OCI-LY3 (cell line): ENCODE results near the gene PPP2R5C.

Experiments
- H2AFZ ChIP-seq: fragments of 200-600, 300-600 bp; shearing (Covaris generic); 2 replicates; pipeline ENCODE4 v1.6.0; 2014; ENCODE audit warnings: antibody characterized with exemption, low read depth, low read length
- H3K27ac ChIP-seq: fragments of 200-600, 300-600 bp; sonication (generic); 2 replicates; pipeline ENCODE4 v1.5.1; 2014; ENCODE audit warnings: mild to moderate bottlenecking, low read length, moderate library complexity, mixed read lengths
- H3K27me3 ChIP-seq: fragments of 200-600, 300-600 bp; sonication (generic); 2 replicates; pipeline ENCODE4 v1.6.1; 2014; ENCODE audit warnings: low read depth, low read length, mixed read lengths
- H3K36me3 ChIP-seq: fragments of 200-600, 300-600 bp; sonication (generic); replicated peaks from 2 replicates; pipeline ENCODE3; 2014; ENCODE audit warnings: low read depth, low read length, mixed read lengths
- H3K4me1 ChIP-seq: fragments of 300-600, 200-600 bp; sonication (generic); 2 replicates; pipeline ENCODE4 v1.6.1; 2014; ENCODE audit warnings: low read length, mixed read lengths
- H3K4me2 ChIP-seq: fragments of 200-600, 300-600 bp; sonication (generic); 2 replicates; pipeline ENCODE4 v1.6.1; 2014; ENCODE audit warnings: low read length, mixed read lengths
- H3K4me3 ChIP-seq: fragments of 300-600, 200-600 bp; sonication (generic); 2 replicates; pipeline ENCODE4 v1.5.1; 2014; ENCODE audit warnings: antibody characterized with exemption, mild to moderate bottlenecking, low read length, moderate library complexity
- H3K79me2 ChIP-seq: fragments of 300-600, 200-600 bp; shearing (Covaris generic); 2 replicates; pipeline ENCODE4 v1.6.1; 2014; ENCODE audit warnings: mild to moderate bottlenecking, low read length, mixed read lengths
- H3K9ac ChIP-seq: fragments of 300-600, 200-600 bp; shearing (Covaris generic); 2 replicates; pipeline ENCODE4 v1.6.0; 2014; ENCODE audit warnings: mild to moderate bottlenecking, low read length, moderate library complexity
- H3K9me3 ChIP-seq: fragments of 200-600, 300-600 bp; shearing (Covaris generic); 2 replicates; pipeline ENCODE4 v1.6.1; 2014; ENCODE audit warnings: low read length, mixed read lengths; ENCODE audit not compliant: insufficient read depth
- H4K20me1 ChIP-seq: fragments of 200-600, 300-600 bp; sonication (generic); 2 replicates; pipeline ENCODE4 v1.6.1; 2016; ENCODE audit warnings: low read length, mixed read lengths; ENCODE audit not compliant: insufficient read depth
- EZH2phosphoT487 ChIP-seq: fragments of 200-600 bp; shearing (Covaris generic); IDR thresholded peaks from 2 replicates; pipeline ENCODE4 v1.6.1; 2018; ENCODE audit warnings: antibody characterized with exemption, mixed run types, low read depth
- TF ChIP-seq, protein P1 (sequence below): fragments of 200-600, 300-600 bp; sonication (generic); IDR thresholded peaks from 2 replicates; pipeline ENCODE4 v1.5.1; 2014; ENCODE audit warnings: antibody characterized with exemption, low read length, low read depth

PPP2R5C gene

DNA sequence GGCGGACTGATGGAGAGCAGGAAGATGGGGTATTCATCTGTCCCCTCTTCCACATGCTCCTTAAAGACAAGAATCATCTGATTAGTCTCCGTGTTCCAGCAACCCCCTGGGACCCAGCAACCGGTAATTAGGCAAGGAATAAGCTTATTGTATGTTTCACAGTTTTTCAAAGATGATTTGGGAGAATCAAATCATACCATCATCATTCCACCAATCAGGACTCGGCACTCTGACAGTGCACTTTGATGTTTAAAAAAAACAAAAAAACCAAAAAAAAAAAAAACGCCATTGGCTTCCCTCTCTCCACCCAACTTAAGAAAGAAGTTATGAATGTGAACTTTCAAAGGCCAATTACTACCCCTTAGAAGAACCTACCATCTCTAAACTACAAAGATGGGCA, 201.5 kb downstream of the PPP2R5C start:
- Histone ChIP-seq H3K27ac (no peak overlapping the region), H4K20me1 (0 out of 2 replicates have a peak, but pooled peaks cover 3% of the 10 kb centered on the region), H3K9ac (no peak overlapping the region), H3K36me3 (peaks cover 4% of the 10 kb centered on the region), H3K4me3 (no peak overlapping the region), H3K27me3 (no peaks in the 10 kb centered on the region), H2AFZ (no peak overlapping the region), H3K4me1 (peaks cover 32% of the 10 kb centered on the region), H3K4me2 (no peak overlapping the region), H3K9me3 (no peaks in the 10 kb centered on the region), H3K79me2 (peaks cover 36% of the 10 kb centered on the region)
- no peak for TF ChIP-seq EZH2phosphoT487
- TF ChIP-seq, protein P1, sequence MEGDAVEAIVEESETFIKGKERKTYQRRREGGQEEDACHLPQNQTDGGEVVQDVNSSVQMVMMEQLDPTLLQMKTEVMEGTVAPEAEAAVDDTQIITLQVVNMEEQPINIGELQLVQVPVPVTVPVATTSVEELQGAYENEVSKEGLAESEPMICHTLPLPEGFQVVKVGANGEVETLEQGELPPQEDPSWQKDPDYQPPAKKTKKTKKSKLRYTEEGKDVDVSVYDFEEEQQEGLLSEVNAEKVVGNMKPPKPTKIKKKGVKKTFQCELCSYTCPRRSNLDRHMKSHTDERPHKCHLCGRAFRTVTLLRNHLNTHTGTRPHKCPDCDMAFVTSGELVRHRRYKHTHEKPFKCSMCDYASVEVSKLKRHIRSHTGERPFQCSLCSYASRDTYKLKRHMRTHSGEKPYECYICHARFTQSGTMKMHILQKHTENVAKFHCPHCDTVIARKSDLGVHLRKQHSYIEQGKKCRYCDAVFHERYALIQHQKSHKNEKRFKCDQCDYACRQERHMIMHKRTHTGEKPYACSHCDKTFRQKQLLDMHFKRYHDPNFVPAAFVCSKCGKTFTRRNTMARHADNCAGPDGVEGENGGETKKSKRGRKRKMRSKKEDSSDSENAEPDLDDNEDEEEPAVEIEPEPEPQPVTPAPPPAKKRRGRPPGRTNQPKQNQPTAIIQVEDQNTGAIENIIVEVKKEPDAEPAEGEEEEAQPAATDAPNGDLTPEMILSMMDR = no peak

GRCh38 chr14:101963656-101964296, 202.3 kb downstream of the PPP2R5C start:
- TF ChIP-seq, protein P1 = no peak
- no peak for TF ChIP-seq EZH2phosphoT487
- peak overlapping the region; percentile 54 for H2AFZ ChIP-seq
- H3K9ac ChIP-seq = no peak overlapping the region
- H3K9me3 ChIP-seq = no peaks in the 10 kb centered on the region
- 0 out of 2 replicates have a peak, but pooled peaks cover 8% of the 10 kb centered on the region for H4K20me1 ChIP-seq
- peaks cover 32% of the 10 kb centered on the region for H3K4me1 ChIP-seq
- peaks cover 44% of the 10 kb centered on the region for H3K79me2 ChIP-seq
- H3K4me2 ChIP-seq = peak overlapping the region; percentile 89
- no peaks in the 10 kb centered on the region for H3K27me3 ChIP-seq
- no peak overlapping the region for H3K27ac ChIP-seq
- H3K36me3 ChIP-seq = peaks cover 4% of the 10 kb centered on the region
- H3K4me3 ChIP-seq = peak overlapping the region; percentile 69

- no peaks in the 10 kb centered on the region for H3K27me3 ChIP-seq
- TF ChIP-seq, protein P1 = no peak
- TF ChIP-seq EZH2phosphoT487 = no peak
- peak within 1 kb of the TSS; percentile 90 for H3K9ac ChIP-seq
- H4K20me1 ChIP-seq = peaks cover 11% of the 10 kb centered on the region; the same call in 1 of the 2 replicates
- no peaks in the 10 kb centered on the region for H3K9me3 ChIP-seq
- H3K4me3 ChIP-seq = peak within 1 kb of the TSS; percentile 95
- H3K4me1 ChIP-seq = peaks cover 35% of the 10 kb centered on the region
- H2AFZ ChIP-seq = peak within 1 kb of the TSS; percentile 61
- H3K4me2 ChIP-seq = peak within 1 kb of the TSS; percentile 89
- peak within 1 kb of the TSS; percentile 46 for H3K27ac ChIP-seq
- H3K36me3 ChIP-seq = peaks cover 7% of the 10 kb centered on the region
- peaks cover 49% of the 10 kb centered on the region for H3K79me2 ChIP-seq
These were observed 203.0 kb downstream of the PPP2R5C start, which contains the start of gene DYNC1H1 for GRCh38 chr14:101964297-101965180. TSS of gene DYNC1H1 (plus strand) at chr14:101964573. CDS start at chr14:101964692, 119 bp downstream.

DNA sequence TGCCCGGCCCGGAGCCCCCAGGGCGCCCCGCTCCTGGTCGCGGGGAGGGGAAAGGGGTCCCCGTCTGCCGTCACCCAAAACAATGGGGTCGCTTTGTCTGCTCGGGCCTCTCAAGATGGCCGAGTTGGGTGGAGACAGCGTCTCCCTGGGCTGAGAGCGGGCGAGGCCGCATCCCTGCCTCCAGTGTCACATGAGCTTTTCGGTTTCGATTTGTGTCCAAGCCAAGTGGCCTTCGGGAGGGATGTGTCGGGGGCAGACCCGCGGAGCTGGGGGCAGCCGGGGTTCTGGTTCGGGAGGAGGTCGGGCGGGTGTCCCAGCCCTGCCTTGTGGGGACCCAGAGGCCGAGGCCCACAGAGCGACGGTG, 203.7 kb downstream of the PPP2R5C start:
- peak overlapping the region; percentile 82 for H3K4me2 ChIP-seq
- peaks cover 17% of the 10 kb centered on the region; the same call in 1 of the 2 replicates for H4K20me1 ChIP-seq
- no peak overlapping the region for H2AFZ ChIP-seq
- H3K4me3 ChIP-seq = peak overlapping the region; percentile 95
- H3K27me3 ChIP-seq = no peaks in the 10 kb centered on the region
- peaks cover 56% of the 10 kb centered on the region for H3K79me2 ChIP-seq
- peaks cover 12% of the 10 kb centered on the region for H3K36me3 ChIP-seq
- H3K9ac ChIP-seq = peak overlapping the region; percentile 90
- no peaks in the 10 kb centered on the region for H3K9me3 ChIP-seq
- peaks cover 41% of the 10 kb centered on the region for H3K4me1 ChIP-seq
- TF ChIP-seq, protein P1 = no peak
- no peak for TF ChIP-seq EZH2phosphoT487
- peak overlapping the region; percentile 46 for H3K27ac ChIP-seq
